Brain microvascular endothelial cell (primary cell): ENCODE results near the gene F3.

Source experiments
- DNase-seq: peaks from one replicate; pipeline ENCODE4 v3.0.0-alpha.2; 2020
- H3K27ac ChIP-seq: fragments of 250-450 bp; sonication (Bioruptor Pico); 2 replicates; pipeline ENCODE4 v1.5.1; 2020; ENCODE audit warnings: mild to moderate bottlenecking, moderate library complexity
- H3K27me3 ChIP-seq: fragments of 250-450 bp; sonication (Bioruptor Pico); replicated peaks from 2 replicates; pipeline ENCODE4 v1.5.1; 2020; ENCODE audit warnings: mild to moderate bottlenecking
- H3K36me3 ChIP-seq: fragments of 250-450 bp; sonication (Bioruptor Pico); replicated peaks from 2 replicates; pipeline ENCODE4 v1.5.1; 2020; ENCODE audit warnings: mild to moderate bottlenecking
- H3K4me3 ChIP-seq: 2 replicates; pipeline ENCODE4 v1.5.1; 2011; ENCODE audit warnings: low read depth, mild to moderate bottlenecking, control low read depth, low read length, moderate library complexity
- in situ Hi-C: cut with HindIII; loops from 2 replicates; pipeline ENCODE4 v1.10.0; 2017; ENCODE audit warnings: low sequenced_read_pairs, low pct_ligation_motif_present
- TF ChIP-seq, protein P1 (sequence below): IDR thresholded peaks from 2 replicates; pipeline ENCODE4 v1.5.1; 2011; ENCODE audit warnings: low read depth, mild to moderate bottlenecking, moderate library complexity, low read length, control low read depth, inconsistent platforms; ENCODE audit errors: missing control alignments

Gene F3

DNA sequence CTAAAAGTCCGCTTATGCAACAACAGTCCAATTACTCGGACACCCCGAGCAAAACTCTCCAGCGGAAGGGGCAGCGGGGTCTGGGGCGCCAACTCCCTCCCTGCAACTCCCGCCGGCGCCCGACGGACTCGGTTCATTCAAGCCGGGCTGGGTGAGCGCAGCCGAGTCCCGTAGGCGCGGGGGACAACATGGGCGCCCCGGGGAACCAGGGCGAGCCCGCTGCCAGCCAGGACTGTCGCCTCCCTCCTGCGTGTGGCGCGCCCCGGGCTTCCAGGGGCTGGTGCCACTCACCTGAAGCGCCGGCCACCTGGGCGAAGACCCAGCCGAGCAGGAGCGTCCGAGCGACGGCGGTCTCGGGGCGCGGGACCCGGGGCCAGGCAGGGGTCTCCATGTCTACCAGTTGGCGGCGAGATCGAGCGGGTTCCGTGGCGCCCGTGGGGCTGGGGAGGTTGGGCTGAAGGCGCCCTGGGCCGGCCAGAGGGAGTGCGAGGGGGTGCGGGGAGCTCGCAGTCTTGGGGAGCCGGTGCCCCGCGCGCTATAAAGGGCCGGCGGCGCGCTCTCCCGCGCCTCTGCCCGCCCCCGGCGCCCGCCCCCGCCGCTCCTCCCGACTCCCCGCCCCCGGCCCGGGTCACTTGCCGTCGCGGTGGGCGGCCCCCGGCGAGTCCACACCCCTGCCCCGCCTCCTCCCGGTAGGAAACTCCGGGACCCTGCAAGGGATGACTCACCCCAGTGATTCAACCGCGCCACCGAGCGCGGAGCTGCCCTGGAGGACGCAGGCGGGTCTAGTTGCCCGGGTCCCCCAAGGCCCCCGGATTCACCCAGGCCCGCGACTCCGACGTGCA lies at the start of gene F3:
F3 (minus strand) TSS at position 514 of the 842 bp plus-strand sequence; CDS start at position 391, 123 bp downstream.
- Histone ChIP-seq H3K27ac (peak within 1 kb of the TSS; percentile 75), H3K4me3 (peak within 1 kb of the TSS; percentile 78), H3K27me3 (no peaks in the 10 kb centered on the region), H3K36me3 (no peaks in the 10 kb centered on the region)
- in situ Hi-C loops: loop anchor here (25.0 kb wide), 1 partner anchor 246 kb away; no protein-coding TSS in a partner anchor
- TF ChIP-seq, protein P1, sequence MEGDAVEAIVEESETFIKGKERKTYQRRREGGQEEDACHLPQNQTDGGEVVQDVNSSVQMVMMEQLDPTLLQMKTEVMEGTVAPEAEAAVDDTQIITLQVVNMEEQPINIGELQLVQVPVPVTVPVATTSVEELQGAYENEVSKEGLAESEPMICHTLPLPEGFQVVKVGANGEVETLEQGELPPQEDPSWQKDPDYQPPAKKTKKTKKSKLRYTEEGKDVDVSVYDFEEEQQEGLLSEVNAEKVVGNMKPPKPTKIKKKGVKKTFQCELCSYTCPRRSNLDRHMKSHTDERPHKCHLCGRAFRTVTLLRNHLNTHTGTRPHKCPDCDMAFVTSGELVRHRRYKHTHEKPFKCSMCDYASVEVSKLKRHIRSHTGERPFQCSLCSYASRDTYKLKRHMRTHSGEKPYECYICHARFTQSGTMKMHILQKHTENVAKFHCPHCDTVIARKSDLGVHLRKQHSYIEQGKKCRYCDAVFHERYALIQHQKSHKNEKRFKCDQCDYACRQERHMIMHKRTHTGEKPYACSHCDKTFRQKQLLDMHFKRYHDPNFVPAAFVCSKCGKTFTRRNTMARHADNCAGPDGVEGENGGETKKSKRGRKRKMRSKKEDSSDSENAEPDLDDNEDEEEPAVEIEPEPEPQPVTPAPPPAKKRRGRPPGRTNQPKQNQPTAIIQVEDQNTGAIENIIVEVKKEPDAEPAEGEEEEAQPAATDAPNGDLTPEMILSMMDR: no peak
- peak; percentile 79 for DNase-seq

DNA sequence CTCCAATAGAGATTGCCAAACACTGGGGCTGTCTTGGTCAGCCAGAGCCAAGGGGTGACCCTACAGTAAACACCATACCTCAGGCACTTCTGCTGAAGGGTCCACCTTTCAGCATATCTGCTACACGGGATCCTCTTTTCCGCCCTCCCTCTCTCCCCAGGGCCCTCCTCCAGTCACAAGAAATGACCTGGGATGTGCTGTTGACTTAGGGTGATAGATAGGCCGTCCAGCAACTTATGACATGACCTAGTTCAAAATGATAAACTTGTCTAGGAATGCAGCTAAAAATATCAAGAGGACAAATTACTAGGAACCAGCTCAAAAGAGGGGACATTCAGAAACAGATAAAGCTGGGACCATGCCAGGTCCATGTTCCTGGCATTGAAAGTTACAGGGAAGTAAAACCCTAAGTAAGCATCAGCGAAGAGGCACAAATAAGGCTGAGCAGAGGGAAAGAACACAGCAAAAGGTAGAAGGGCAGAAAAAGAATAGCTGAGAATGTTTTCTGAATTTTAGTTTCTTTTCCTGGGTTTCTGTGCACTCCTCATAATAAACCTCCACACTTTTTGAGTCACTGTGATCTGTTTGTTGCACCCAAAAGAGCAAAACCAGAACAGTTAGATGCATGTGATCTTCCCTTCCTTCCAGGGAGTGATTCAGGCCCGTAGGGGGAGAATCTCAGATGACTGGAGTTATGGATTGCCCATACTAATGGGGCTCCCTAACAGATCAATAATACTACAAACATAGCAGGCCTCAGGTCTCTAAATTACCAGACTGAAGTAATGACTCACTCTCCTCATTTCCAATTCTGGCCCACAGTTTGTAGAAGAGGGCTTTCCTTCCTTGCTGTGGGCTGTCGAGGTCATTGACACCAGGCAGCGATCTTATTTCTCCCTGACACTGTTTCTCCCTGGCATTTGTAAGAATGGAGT lies 48.9 kb upstream of the F3 start:
- Histone ChIP-seq H3K27ac (no peak overlapping the region), H3K36me3 (no peaks in the 10 kb centered on the region), H3K4me3 (no peak overlapping the region), H3K27me3 (no peaks in the 10 kb centered on the region)
- TF ChIP-seq, protein P1: no peak
- DNase-seq: no peak
- in situ Hi-C loops: no loop called here

DNA sequence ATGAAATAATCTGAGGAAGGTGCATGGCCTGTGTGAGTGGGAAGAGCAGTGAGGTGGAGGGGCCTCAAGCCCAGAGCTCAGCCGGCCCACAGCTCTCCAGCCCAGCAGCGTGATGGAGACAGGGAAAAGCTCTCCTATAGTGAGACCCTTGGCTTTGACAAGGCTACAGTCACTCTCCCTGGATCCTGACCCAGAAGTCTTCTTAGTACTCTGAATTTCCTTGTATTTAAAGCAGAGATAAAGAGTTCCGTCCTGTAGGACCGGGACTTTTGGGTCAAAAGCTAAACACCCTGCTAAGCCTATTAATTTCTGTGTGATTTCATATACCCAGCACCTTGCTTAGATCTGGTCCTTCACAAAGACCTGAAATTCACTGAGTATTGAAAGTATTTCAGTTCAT lies 48.2 kb upstream of the F3 start:
- no peak for DNase-seq
- no peaks in the 10 kb centered on the region for H3K36me3 ChIP-seq
- TF ChIP-seq, protein P1: no peak
- H3K4me3 ChIP-seq: no peak overlapping the region
- no peaks in the 10 kb centered on the region for H3K27me3 ChIP-seq
- in situ Hi-C loops: no loop called here
- H3K27ac ChIP-seq: no peak overlapping the region

DNA sequence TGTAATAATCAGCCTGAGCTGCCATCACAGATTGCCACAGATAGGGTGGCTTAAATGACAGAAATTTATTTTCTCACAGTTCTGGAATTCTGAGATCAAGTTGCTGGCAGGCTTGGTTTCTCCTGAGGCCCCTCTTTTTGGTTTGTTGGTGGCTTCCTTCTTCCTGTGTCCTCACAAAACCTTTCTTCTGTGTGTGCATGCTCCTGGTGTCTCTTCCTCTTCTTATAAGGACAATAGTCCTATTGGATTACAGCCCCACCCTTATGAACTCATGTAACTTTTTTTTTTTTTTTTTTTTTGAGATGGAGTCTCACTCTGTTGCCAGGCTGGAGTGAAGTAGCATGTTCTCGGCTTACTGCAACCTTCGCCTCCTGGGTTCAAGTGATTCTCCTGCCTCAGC lies 41.0 kb upstream of the F3 start:
- TF ChIP-seq, protein P1: no peak
- Histone ChIP-seq H3K27ac (no peak overlapping the region), H3K36me3 (no peaks in the 10 kb centered on the region), H3K4me3 (no peak overlapping the region), H3K27me3 (no peaks in the 10 kb centered on the region)
- no peak for DNase-seq
- in situ Hi-C loops: no loop called here

DNA sequence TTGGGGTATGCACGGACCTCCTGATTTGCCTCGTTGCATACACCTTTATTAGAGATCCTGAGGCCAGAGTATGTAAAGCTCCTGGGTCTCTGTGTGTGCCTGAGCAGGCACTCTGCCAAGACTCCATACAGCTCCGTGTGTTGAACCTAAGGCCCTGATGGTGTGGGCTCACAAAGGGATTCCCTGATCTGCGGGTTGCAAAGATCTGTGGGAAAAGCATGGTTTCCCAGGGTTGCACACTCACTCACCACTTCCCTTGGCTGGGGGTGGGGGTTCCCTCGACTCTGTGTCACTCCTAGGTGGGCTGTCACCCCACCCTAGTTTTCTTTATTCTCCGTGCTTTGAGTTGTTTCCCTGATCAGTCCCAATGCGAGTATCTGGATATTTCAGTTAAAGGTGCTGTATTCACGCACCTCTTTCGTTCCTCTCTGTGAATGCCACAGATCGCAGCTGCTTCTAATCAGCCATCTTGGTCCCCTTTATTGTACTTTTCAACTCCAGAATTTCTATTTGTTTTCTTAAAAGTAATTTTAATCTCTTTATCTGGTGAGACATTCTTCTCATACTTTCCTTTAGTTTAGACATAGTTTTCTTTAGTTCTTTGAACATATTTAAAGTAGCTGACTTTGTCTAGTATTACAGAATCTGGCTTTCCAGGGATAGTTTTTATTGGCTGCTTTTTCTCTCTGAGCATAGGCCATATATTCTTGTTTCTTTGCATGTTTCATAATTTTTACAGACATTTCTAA lies 39.0 kb upstream of the F3 start:
- TF ChIP-seq, protein P1: no peak
- H3K27me3 ChIP-seq: no peaks in the 10 kb centered on the region
- H3K36me3 ChIP-seq: no peaks in the 10 kb centered on the region
- no peak overlapping the region for H3K4me3 ChIP-seq
- peak; percentile 74 for DNase-seq
- peak overlapping the region; percentile 81 for H3K27ac ChIP-seq
- in situ Hi-C loops: no loop called here
